Left ventricle myocardium inferior (tissue), 1 donor: ENCODE measurements around the gene TTC17. TPM values are rescaled to one million over a fixed set of nuclear protein-coding genes. Genes with fewer than 3 reads are reported as not detected.
A peak's percentile ranks its signal among the peaks of the same experiment; 100 is the strongest.
"Not testable (repeated sequence)": the region's sequence is repeated elsewhere in the genome, so short reads cannot be mapped to it uniquely, and the experiment has no call there.

ENCODE experiments used
- DNase-seq: peaks from one replicate; pipeline ENCODE4 v3.0.0-alpha.2; 2020
- H3K27ac ChIP-seq: fragments of 200-600 bp; replicated peaks from 2 replicates; pipeline ENCODE4 v1.8.0; 2021
- H3K27me3 ChIP-seq: fragments of 200-600 bp; 2 replicates; pipeline ENCODE4 v1.8.0; 2021; ENCODE audit warnings: low read depth
- H3K36me3 ChIP-seq: fragments of 200-600 bp; 2 replicates; pipeline ENCODE4 v1.8.0; 2021
- H3K4me1 ChIP-seq: fragments of 200-600 bp; 2 replicates; pipeline ENCODE4 v1.8.0; 2021
- H3K4me3 ChIP-seq: fragments of 200-600 bp; 2 replicates; pipeline ENCODE4 v1.8.0; 2021; ENCODE audit warnings: mild to moderate bottlenecking, moderate library complexity
- H3K9me3 ChIP-seq: fragments of 200-600 bp; replicated peaks from 2 replicates; pipeline ENCODE4 v1.8.0; 2021
- intact Hi-C: fragments of 100-400 bp; cut with micrococcal nuclease; formaldehyde crosslinking; loops from one replicate; pipeline ENCODE4 v1.11.0; 2022
- total RNA-seq: library from RNA; stranded (reverse); fragmentation: NEBNext Ultra II Directional; extraction: Animal tissue kit (Norgen Biotek cat#: 25700); gene quantifications from one replicate; pipeline ENCODE4 v1.2.1, GENCODE V29; 2021
- TF ChIP-seq, protein P1 (sequence below): fragments of 200-600 bp; IDR thresholded peaks from 2 replicates; pipeline ENCODE4 v1.8.0; 2021; ENCODE audit warnings: antibody characterized with exemption, mild to moderate bottlenecking, borderline replicate concordance
- donor health status: DM: no; HTN: yes; CAD: no; lungs with severe emphysema.

The TTC17 gene
- total RNA-seq, 1 donor from 2014 or later = 29.4 TPM

GRCh38 chr11:43410394-43410793 is 51.7 kb downstream of the TTC17 start:
- H3K27ac ChIP-seq = no peak overlapping the region
- no peaks in the 10 kb centered on the region for H3K4me1 ChIP-seq
- H3K27me3 ChIP-seq = no peaks in the 10 kb centered on the region
- DNase-seq = no peak
- no peaks in the 10 kb centered on the region for H3K9me3 ChIP-seq
- H3K36me3 ChIP-seq = peaks cover 94% of the 10 kb centered on the region
- intact Hi-C loops = no loop called here
- TF ChIP-seq, protein P1, sequence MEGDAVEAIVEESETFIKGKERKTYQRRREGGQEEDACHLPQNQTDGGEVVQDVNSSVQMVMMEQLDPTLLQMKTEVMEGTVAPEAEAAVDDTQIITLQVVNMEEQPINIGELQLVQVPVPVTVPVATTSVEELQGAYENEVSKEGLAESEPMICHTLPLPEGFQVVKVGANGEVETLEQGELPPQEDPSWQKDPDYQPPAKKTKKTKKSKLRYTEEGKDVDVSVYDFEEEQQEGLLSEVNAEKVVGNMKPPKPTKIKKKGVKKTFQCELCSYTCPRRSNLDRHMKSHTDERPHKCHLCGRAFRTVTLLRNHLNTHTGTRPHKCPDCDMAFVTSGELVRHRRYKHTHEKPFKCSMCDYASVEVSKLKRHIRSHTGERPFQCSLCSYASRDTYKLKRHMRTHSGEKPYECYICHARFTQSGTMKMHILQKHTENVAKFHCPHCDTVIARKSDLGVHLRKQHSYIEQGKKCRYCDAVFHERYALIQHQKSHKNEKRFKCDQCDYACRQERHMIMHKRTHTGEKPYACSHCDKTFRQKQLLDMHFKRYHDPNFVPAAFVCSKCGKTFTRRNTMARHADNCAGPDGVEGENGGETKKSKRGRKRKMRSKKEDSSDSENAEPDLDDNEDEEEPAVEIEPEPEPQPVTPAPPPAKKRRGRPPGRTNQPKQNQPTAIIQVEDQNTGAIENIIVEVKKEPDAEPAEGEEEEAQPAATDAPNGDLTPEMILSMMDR = no peak
- no peak overlapping the region for H3K4me3 ChIP-seq

DNA sequence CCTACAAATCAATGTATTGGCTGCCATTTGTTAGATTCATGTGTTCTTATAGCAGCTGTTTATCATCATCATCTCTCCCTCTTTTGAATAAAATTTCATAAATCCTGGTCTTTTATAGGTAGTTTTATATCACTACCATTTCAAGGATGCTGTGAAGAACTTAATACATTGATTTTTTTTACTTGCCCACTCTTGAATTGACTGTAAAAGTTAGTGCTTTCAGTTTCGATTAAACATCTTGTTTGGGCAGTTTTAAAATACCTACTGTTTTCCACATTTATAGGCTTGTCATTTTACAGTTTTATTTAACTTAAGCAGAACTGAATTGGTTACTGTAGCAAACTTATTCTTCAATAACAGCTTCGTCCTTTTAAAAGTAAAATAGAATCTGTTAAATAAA is 59.5 kb downstream of the TTC17 start:
- intact Hi-C loops = no loop called here
- Histone ChIP-seq H3K27me3 (no peaks in the 10 kb centered on the region), H3K4me1 (no peaks in the 10 kb centered on the region), H3K27ac (no peak overlapping the region), H3K9me3 (no peaks in the 10 kb centered on the region), H3K36me3 (peaks cover 59% of the 10 kb centered on the region), H3K4me3 (no peak overlapping the region)
- DNase-seq = no peak
- TF ChIP-seq, protein P1 = no peak

GRCh38 chr11:43419460-43419859 is 60.7 kb downstream of the TTC17 start:
- H3K4me3 ChIP-seq = no peak overlapping the region
- H3K36me3 ChIP-seq = peaks cover 46% of the 10 kb centered on the region
- H3K9me3 ChIP-seq = no peaks in the 10 kb centered on the region
- DNase-seq = no peak
- TF ChIP-seq, protein P1 = peak; percentile 71
- intact Hi-C loops = no loop called here
- H3K27me3 ChIP-seq = no peaks in the 10 kb centered on the region
- no peak overlapping the region for H3K27ac ChIP-seq
- no peaks in the 10 kb centered on the region for H3K4me1 ChIP-seq

DNA sequence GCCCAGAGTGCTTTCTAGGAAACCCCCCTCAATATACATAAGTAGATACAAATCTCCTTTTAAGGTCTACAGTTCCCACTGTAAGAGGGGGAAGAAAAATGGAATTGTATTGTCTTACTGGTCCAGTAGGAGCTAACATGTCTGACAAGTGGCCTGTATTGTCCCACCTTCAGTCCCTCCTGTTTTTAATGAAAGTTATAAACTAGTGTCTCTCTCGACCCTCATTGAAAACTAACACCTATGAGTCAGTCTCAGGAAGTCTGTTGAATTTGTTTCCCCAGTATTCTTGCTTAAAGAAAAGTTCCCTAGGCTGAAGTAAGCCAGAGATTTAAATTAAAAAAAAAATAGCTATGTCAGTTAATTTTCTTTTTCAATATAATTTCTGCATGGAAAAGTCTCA is 69.3 kb downstream of the TTC17 start:
- intact Hi-C loops = no loop called here
- Histone ChIP-seq H3K27ac (no peak overlapping the region), H3K9me3 (no peaks in the 10 kb centered on the region), H3K4me1 (no peaks in the 10 kb centered on the region), H3K27me3 (no peaks in the 10 kb centered on the region), H3K36me3 (peaks cover 22% of the 10 kb centered on the region), H3K4me3 (no peak overlapping the region)
- DNase-seq = no peak
- TF ChIP-seq, protein P1 = no peak

DNA sequence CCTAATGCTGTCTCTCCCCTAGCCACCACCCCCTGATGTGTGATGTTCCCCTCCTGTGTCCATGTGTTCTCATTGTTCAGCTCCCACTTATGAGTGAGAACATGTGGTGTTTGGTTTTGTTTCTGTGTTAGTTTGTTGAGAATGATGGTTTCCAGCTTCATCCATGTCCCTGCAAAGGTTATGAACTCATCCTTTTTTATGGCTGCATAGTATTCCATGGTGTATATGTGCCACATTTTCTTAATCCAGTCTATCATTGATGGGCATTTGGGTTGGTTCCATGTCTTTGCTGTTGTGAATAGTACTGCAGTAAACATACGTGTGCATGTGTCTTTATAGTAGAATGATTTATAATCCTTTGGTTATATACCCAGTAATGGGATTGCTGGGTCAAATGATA is 72.2 kb downstream of the TTC17 start:
- H3K27me3 ChIP-seq, H3K27ac ChIP-seq, H3K4me1 ChIP-seq, H3K4me3 ChIP-seq, H3K9me3 ChIP-seq, DNase-seq, intact Hi-C loops: not testable (repeated sequence)
- peaks cover 21% of the 10 kb centered on the region for H3K36me3 ChIP-seq

DNA sequence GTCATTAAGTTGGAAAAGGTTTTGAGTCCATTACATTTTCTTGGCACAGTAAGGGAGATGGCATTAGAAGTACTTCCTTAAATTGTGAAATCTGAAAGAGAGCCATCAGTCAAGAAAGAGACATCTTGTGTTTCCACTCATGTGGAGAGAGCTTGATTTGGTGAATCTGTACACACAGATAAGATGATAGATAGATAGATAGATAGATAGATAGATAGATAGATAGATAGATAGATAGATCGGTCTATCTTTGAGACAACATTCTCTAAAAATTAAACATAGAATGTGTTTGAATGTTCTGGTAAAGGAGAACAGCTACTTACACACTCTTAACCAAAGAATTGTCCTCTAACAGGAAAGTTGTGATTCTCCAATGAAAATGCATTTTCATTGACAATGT is 76.2 kb downstream of the TTC17 start:
- Histone ChIP-seq H3K9me3 (no peaks in the 10 kb centered on the region), H3K27me3 (no peaks in the 10 kb centered on the region), H3K36me3 (peaks cover 53% of the 10 kb centered on the region), H3K27ac (no peak overlapping the region), H3K4me3 (no peak overlapping the region), H3K4me1 (peaks cover 11% of the 10 kb centered on the region)
- TF ChIP-seq, protein P1 = no peak
- intact Hi-C loops = no loop called here
- DNase-seq = no peak
